Left lung (tissue), 10 donors: Measurements from ENCODE around the gene HMBS. TPM values are rescaled to one million over a fixed set of nuclear protein-coding genes. Genes with fewer than 3 reads are reported as not detected.

ENCODE experiments used
- ATAC-seq: fragments of 200-7000 bp; cut with Tn5 transposase; one replicate; pipeline ENCODE4 v1.9.1; 2020; ENCODE audit warnings: moderate library complexity
- DNase-seq, 4 donors: peaks; one replicate each; pipeline ENCODE4 v3.0.0-alpha.2; 2013 to 2020
- H3K27ac ChIP-seq, 2 donors: fragments of 200-600 bp; sonication (generic) in 1 of 2; one replicate each; pipeline versions ENCODE4 v1.5.0 to v1.8.0; 2020 to 2021
- H3K27me3 ChIP-seq, 2 donors: fragments of 200-600 bp; sonication (generic) in 1 of 2; one replicate each; pipeline versions ENCODE4 v1.5.0 to v1.8.0; 2020 to 2021
- H3K36me3 ChIP-seq, 2 donors: fragments of 200-600 bp; sonication (generic) in 1 of 2; one replicate each; pipeline versions ENCODE4 v1.5.0 to v1.8.0; 2020 to 2021
- H3K4me1 ChIP-seq, 2 donors: fragments of 200-600 bp; one replicate each; pipeline ENCODE4 v1.8.0; 2021
- H3K4me3 ChIP-seq, 2 donors: fragments of 200-600 bp; sonication (generic) in 1 of 2; one replicate each; pipeline versions ENCODE4 v1.5.0 to v1.8.0; 2020 to 2021; ENCODE audit warnings: mild to moderate bottlenecking in 1 of 2
- H3K9me3 ChIP-seq, 2 donors: fragments of 200-600 bp; sonication (generic) in 1 of 2; one replicate each; pipeline versions ENCODE4 v1.5.0 to v1.8.0; 2020 to 2021
- intact Hi-C, 2 donors: fragments of 100-400 bp; cut with DNase I; formaldehyde crosslinking; loops; one replicate each; pipeline versions ENCODE4 v1.11.2 to v1.14.2; 2022
- polyA plus RNA-seq, 6 donors: library from polyadenylated mRNA; unstranded; fragments of 120-200 nt; gene quantifications; one replicate each; pipeline ENCODE4 v1.2.1, GENCODE V29; 2013; ENCODE audit not compliant: insufficient read length in 6 of 6
- total RNA-seq, 2 donors: library from RNA; stranded (reverse); fragmentation: NEBNext Ultra II Directional; extraction: Animal tissue kit (Norgen Biotek cat#: 25700); gene quantifications; one replicate each; pipeline ENCODE4 v1.2.1, GENCODE V29; 2021
- TF ChIP-seq, protein P1 (sequence below), 2 donors: fragments of 200-600 bp; sonication (generic) in 1 of 2; IDR thresholded peaks; one replicate each; pipeline versions ENCODE4 v1.5.0 to v1.8.0; 2021; ENCODE audit warnings: antibody characterized with exemption in 2 of 2
- donor health status: DM: no; HTN: yes; CAD: no.
- donor health status: DM: no; HTN: no; CAD: no.

The HMBS gene
- total and polyA plus RNA-seq, 8 donors: 16.5 to 32.0 (median 24.1) TPM

GRCh38 chr11:119109843-119110242 lies 25.2 kb downstream of the HMBS start:
- peaks cover 0 to 46% of the 10 kb centered on the region in 2 donors for H3K36me3 ChIP-seq
- no peak overlapping the region for H3K4me3 ChIP-seq
- no peaks in the 10 kb centered on the region for H3K27me3 ChIP-seq
- TF ChIP-seq, protein P1, sequence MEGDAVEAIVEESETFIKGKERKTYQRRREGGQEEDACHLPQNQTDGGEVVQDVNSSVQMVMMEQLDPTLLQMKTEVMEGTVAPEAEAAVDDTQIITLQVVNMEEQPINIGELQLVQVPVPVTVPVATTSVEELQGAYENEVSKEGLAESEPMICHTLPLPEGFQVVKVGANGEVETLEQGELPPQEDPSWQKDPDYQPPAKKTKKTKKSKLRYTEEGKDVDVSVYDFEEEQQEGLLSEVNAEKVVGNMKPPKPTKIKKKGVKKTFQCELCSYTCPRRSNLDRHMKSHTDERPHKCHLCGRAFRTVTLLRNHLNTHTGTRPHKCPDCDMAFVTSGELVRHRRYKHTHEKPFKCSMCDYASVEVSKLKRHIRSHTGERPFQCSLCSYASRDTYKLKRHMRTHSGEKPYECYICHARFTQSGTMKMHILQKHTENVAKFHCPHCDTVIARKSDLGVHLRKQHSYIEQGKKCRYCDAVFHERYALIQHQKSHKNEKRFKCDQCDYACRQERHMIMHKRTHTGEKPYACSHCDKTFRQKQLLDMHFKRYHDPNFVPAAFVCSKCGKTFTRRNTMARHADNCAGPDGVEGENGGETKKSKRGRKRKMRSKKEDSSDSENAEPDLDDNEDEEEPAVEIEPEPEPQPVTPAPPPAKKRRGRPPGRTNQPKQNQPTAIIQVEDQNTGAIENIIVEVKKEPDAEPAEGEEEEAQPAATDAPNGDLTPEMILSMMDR (IDR thresholded peaks at IDR 0.05): no peak
- ATAC-seq (no peak), DNase-seq (no peak)
- H3K4me1 ChIP-seq: peaks cover 19 to 35% of the 10 kb centered on the region in 2 donors
- H3K9me3 ChIP-seq: no peaks in the 10 kb centered on the region
- intact Hi-C loops: no loop called here
- H3K27ac ChIP-seq: no peak overlapping the region

DNA sequence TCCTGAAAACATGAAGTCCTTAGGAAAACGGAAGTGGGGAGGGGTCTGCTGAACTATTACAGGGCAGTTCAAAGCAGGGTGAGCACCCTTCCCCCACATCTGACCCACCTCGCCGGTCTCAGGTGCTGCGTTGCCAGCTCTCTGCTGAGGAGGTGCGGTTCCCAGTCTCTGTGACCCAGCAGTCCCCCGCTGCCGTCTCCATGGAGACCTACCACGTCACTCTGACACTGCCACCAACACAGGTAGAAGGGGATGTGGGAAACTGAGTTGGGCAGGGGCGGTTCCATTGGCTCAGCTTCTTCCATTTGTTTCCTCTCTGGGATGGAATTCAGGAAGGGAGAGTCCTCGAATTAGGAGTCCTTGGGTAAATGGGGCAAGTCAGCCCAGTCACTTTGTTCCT lies 25.8 kb downstream of the HMBS start:
- no peak overlapping the region for H3K4me3 ChIP-seq
- ATAC-seq: no peak
- peaks cover 0 to 51% of the 10 kb centered on the region in 2 donors for H3K36me3 ChIP-seq
- H3K9me3 ChIP-seq: no peaks in the 10 kb centered on the region
- no peak for DNase-seq
- H3K4me1 ChIP-seq: peaks cover 19 to 39% of the 10 kb centered on the region in 2 donors
- H3K27ac ChIP-seq: no peak overlapping the region
- TF ChIP-seq, protein P1 (IDR thresholded peaks at IDR 0.05): no peak
- intact Hi-C loops: no loop called here
- no peaks in the 10 kb centered on the region for H3K27me3 ChIP-seq

DNA sequence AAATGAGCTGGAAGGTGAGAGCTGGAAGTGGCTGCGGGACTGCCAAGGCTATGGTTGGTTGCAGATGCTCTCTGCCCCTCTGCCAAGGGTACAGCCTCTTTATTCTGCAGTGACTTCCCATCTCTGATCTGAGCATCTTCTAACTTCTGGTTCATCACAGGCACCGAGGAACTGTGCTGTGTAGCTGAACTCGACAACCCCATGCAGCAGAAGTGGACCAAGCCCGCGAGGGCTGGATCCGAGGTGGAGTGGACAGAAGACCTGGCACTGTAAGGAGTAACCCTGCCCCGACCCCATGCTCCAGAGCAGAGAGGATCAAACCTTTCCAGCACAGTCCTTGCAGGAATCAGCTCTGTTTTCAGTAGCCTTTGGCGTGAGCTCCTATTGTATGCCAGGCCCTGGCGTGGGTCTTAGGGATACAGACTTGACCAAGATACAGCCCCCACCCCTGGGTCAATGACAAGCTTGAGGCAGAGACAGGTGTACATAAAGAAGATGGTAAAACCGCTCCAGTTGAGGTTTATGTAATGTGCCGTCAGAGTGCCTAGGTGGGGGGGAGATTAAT lies 26.8 kb downstream of the HMBS start:
- intact Hi-C loops: no loop called here
- Histone ChIP-seq H3K9me3 (no peaks in the 10 kb centered on the region), H3K4me1 (peaks cover 14 to 41% of the 10 kb centered on the region in 2 donors), H3K27ac (no peak overlapping the region), H3K4me3 (no peak overlapping the region), H3K27me3 (no peaks in the 10 kb centered on the region), H3K36me3 (peaks cover 0 to 61% of the 10 kb centered on the region in 2 donors)
- ATAC-seq (no peak), DNase-seq (no peak)
- TF ChIP-seq, protein P1 (IDR thresholded peaks at IDR 0.05): no peak

GRCh38 chr11:119112314-119113020 lies 27.8 kb downstream of the HMBS start:
- Histone ChIP-seq H3K27me3 (no peaks in the 10 kb centered on the region), H3K9me3 (no peaks in the 10 kb centered on the region), H3K4me3 (no peak overlapping the region), H3K36me3 (peaks cover 0 to 69% of the 10 kb centered on the region in 2 donors), H3K4me1 (peaks cover 11 to 45% of the 10 kb centered on the region in 2 donors), H3K27ac (no peak overlapping the region)
- TF ChIP-seq, protein P1 (IDR thresholded peaks at IDR 0.05): no peak
- intact Hi-C loops: no loop called here
- ATAC-seq (no peak), DNase-seq (no peak)

DNA sequence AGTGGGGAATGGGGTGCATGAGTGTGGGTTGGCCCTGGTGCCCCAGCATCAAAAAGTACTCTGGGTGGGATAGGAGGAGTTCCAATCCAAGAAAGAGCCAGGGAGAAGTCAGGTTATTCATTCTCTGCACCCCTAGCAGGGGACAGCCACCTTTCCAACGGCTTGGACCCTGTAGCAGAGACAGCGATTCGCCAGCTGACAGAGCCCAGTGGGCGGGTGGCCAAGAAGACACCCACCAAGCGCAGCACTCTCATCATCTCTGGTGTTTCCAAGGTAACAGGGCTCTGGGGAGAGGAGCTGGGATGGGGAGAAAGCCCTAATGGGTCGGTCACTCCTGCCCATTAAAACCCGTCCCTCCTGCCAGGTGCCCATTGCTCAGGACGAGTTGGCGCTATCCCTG lies 29.0 kb downstream of the HMBS start:
- DNase-seq (no peak), ATAC-seq (no peak)
- H3K9me3 ChIP-seq: no peaks in the 10 kb centered on the region
- no peak overlapping the region for H3K4me3 ChIP-seq
- TF ChIP-seq, protein P1 (IDR thresholded peaks at IDR 0.05): no peak
- intact Hi-C loops: no loop called here
- H3K36me3 ChIP-seq: peaks cover 0 to 73% of the 10 kb centered on the region in 2 donors
- H3K27me3 ChIP-seq: no peaks in the 10 kb centered on the region
- peaks cover 8 to 35% of the 10 kb centered on the region in 2 donors for H3K4me1 ChIP-seq
- no peak overlapping the region for H3K27ac ChIP-seq
